Erythroblast (primary cell): ENCODE data around the gene C17orf75.

ENCODE experiments used
- GATA1 ChIP-seq: IDR thresholded peaks from 2 replicates; pipeline ENCODE4 v1.6.1; 2011; ENCODE audit warnings: low read depth, mild to moderate bottlenecking, control low read depth, low read length, moderate library complexity
- POLR2A ChIP-seq: IDR thresholded peaks from 2 replicates; pipeline ENCODE4 v1.6.1; 2011; ENCODE audit warnings: mild to moderate bottlenecking, low read length

- TF ChIP-seq POLR2A: no peak
- TF ChIP-seq GATA1: no peak
These were observed 38.9 kb downstream of the C17orf75 start for GRCh38 chr17:32302860-32303649.
